ENCODE data around the gene PLCD3. TPM values are rescaled to one million over a fixed set of nuclear protein-coding genes. Genes with fewer than 3 reads are reported as not detected.

Gene PLCD3
- total RNA-seq, 1 experiment from 2014 or later: 35.1 TPM

DNA sequence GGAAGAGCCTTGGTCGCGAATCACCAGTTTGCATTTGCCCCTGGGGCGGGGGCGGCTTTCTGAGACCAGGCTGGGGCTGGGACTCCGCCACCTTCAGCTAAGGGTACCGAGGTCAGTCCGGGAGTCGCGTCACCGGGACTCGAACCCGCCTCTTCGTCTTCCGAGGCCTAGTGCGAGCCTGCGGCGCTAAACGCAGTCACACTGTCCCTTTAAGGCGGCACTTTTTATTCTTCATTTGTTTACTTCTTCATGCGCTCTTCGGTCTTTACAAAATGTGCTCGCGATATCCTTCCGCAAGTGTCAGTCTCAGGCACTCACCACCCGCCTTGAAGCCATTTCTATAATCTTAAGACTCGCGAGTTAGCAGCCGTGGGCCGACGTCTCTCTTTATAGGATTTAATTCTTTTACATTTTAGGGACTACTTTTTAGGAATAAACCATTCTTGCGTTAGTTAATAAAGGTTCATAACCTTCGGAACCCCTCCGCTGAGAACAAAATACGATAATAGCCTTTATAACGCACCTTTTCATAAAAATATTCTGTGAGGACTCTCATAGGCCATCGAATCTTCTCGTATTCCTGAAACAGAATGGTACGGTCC, 15.4 kb upstream of the PLCD3 start:
- Histone ChIP-seq H3K9me3 (ENCODE audit: low read length) (no peaks in the 10 kb centered on the region), H3K79me2 (ENCODE audit: low read length) (peaks cover 50% of the 10 kb centered on the region), H3K4me1 (ENCODE audit: insufficient read depth, low read length) (peaks cover 27% of the 10 kb centered on the region), H3K27ac (ENCODE audit: low read length) (peak overlapping the region; percentile 90), H3K9ac (ENCODE audit: low read length) (peak overlapping the region; percentile 95), H3K4me2 (ENCODE audit: low read length) (peak overlapping the region; percentile 88), H3K9me2 (replicated peaks; ENCODE audit: low read length) (no peaks in the 10 kb centered on the region), H3F3A (ENCODE audit: low read length, unreplicated experiment) (peaks cover 8% of the 10 kb centered on the region), H4K20me1 (ENCODE audit: low read length) (peaks cover 34% of the 10 kb centered on the region), H3K4me3 (ENCODE audit: low read length) (peak overlapping the region; percentile 76), H2AFZ (ENCODE audit: low read length) (peak overlapping the region; percentile 92), H3K36me3 (ENCODE audit: low read depth, low read length) (0 out of 2 replicates have a peak, but pooled peaks cover 4% of the 10 kb centered on the region), H3K27me3 (ENCODE audit: low read length) (no peaks in the 10 kb centered on the region)
- no peak for TF ChIP-seq EZH2phosphoT487 (IDR thresholded peaks at IDR 0.05; ENCODE audit: borderline replicate concordance, low read length)
- no peak for TF ChIP-seq CTCF (conservative IDR thresholded peaks at IDR 0.05; ENCODE audit: low read depth, low read length)
- TSS peak; percentile 55 for BruUV-seq (replicated peaks)
- CTCF ChIA-PET: interaction anchor here (0.6 to 5.3 kb wide), 8 partner anchors 11 to 53 kb away, joined by 3 to 153 read pairs (median 18); partner anchors contain the start of genes ACBD4 and HEXIM2
- intact Hi-C loops (cut with micrococcal nuclease): loop anchor here (1.0 kb wide), 4 partner anchors 12 to 51 kb away; partner anchors contain the start of genes ACBD4 and HEXIM2
- DNase-seq (peak; percentile 94), ATAC-seq (peak; percentile 19)
- POLR2A ChIA-PET (ENCODE audit: unreplicated experiment): interaction anchor here (0.5 to 4.2 kb wide), 13 partner anchors 12 to 440 kb away, joined by 3 to 77 read pairs (median 16); partner anchors contain the start of genes ACBD4, HEXIM2 and MAP3K14

DNA sequence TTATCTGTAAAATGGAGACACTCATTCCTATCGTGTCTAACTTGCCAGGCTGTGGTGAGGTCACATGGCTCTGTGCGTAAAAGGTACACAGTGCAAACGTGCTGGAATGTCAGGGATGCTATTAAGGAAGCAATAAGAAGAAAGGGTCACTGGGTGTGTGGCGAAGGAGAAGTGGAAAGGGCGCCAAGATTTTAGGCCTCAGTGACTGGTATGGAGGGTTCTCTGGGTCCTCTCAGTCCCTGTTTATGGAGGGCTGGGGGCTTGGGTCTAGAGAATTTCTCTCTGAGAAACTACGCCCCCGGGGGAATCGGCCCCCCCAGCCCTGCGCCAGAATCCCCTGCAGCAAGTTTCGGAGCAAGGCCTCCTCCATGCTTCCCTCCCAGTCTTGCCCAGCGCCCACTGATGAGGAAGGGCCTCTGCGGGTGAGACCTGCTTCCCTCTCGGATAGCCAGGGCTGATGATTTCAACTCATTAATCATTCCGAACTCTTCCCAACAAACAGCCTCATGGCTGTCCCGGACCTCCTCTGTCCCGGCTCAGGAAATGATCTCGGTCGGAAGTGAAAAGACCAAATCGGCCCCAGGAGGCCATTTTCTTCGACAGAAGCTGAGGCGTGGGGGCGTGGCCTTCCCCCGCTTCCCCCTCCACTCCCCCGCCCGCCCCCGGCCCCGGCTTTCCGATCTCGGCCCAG, 14.7 kb upstream of the PLCD3 start:
- H4K20me1 ChIP-seq (ENCODE audit: low read length): peaks cover 34% of the 10 kb centered on the region
- TF ChIP-seq EZH2phosphoT487 (IDR thresholded peaks at IDR 0.05; ENCODE audit: borderline replicate concordance, low read length): no peak
- no peak for TF ChIP-seq EZH2 (IDR thresholded peaks at IDR 0.05; ENCODE audit: low read length, unreplicated experiment)
- no peak for TF ChIP-seq CTCF (conservative IDR thresholded peaks at IDR 0.05; ENCODE audit: low read depth, low read length)
- H3K9me2 ChIP-seq (replicated peaks; ENCODE audit: low read length): no peaks in the 10 kb centered on the region
- H3K9ac ChIP-seq (ENCODE audit: low read length): peak overlapping the region; percentile 95
- BruUV-seq (replicated peaks): no TSS peak
- POLR2A ChIA-PET (ENCODE audit: unreplicated experiment): interaction anchor here (0.6 kb wide), 1 partner anchor 127 kb away, joined by 3 read pairs; no protein-coding TSS in a partner anchor
- CTCF ChIA-PET: interaction anchor here (0.6 to 5.3 kb wide), 4 partner anchors 12 to 51 kb away, joined by 3 to 97 read pairs (median 34); partner anchors contain the start of gene ACBD4
- H3K27me3 ChIP-seq (ENCODE audit: low read length): no peaks in the 10 kb centered on the region
- peak overlapping the region; percentile 90 for H3K27ac ChIP-seq (ENCODE audit: low read length)
- H3K4me1 ChIP-seq (ENCODE audit: insufficient read depth, low read length): peaks cover 27% of the 10 kb centered on the region
- intact Hi-C loops (cut with micrococcal nuclease): loop anchor here (1.0 kb wide), 1 partner anchor 25 kb away; no protein-coding TSS in a partner anchor
- peaks cover 44% of the 10 kb centered on the region for H3K79me2 ChIP-seq (ENCODE audit: low read length)
- peaks cover 8% of the 10 kb centered on the region for H3F3A ChIP-seq (ENCODE audit: low read length, unreplicated experiment)
- DNase-seq (no peak), ATAC-seq (peak; percentile 1; the same call in 1 of the 2 replicates)
- H3K9me3 ChIP-seq (ENCODE audit: low read length): no peaks in the 10 kb centered on the region
- 0 out of 2 replicates have a peak, but pooled peaks cover 4% of the 10 kb centered on the region for H3K36me3 ChIP-seq (ENCODE audit: low read depth, low read length)
- H2AFZ ChIP-seq (ENCODE audit: low read length): peak overlapping the region; percentile 92
- H3K4me2 ChIP-seq (ENCODE audit: low read length): peak overlapping the region; percentile 88
- peak overlapping the region; percentile 76 for H3K4me3 ChIP-seq (ENCODE audit: low read length)

Data from PC-3 (cell line).